Testis (tissue), 2 donors: ENCODE measurements around the gene RTL10.

ENCODE experiments used
- CTCF ChIP-seq, 3 experiments: fragments of 450-650 bp in 2 of 3; fragments of 200-600 bp in 1 of 3; sonication (generic) in 1 of 3; IDR thresholded peaks; one replicate each; pipeline ENCODE4 v1.5.1; 2016 to 2019; ENCODE audit warnings: antibody characterized with exemption in 3 of 3, mild to moderate bottlenecking in 2 of 3, moderate library complexity in 1 of 3
- POLR2A ChIP-seq: fragments of 450-650 bp; IDR thresholded peaks from one replicate; pipeline ENCODE4 v1.6.1; 2017; ENCODE audit warnings: antibody characterized with exemption, mild to moderate bottlenecking, moderate library complexity

- TF ChIP-seq POLR2A, result no peak
- no peak for TF ChIP-seq CTCF (IDR thresholded peaks at IDR 0.05)
Measured at GRCh38 chr22:19888131-19888746, 33.6 kb upstream of the RTL10 start.
